ENCODE data around the gene GRHL3.

- TF ChIP-seq CTCF (IDR thresholded peaks at IDR 0.05) (no peak), POLR2A (IDR thresholded peaks at IDR 0.05) (no peak)
These were observed 18.0 kb upstream of the GRHL3 start for GRCh38 chr1:24300971-24301784.

Data from suprapubic skin (tissue), 3 donors.